Vagina (tissue), 2 donors: ENCODE results near the gene PATL1.
A peak's percentile ranks its signal among the peaks of the same experiment; 100 is the strongest.

ENCODE experiments used
- CTCF ChIP-seq, 3 experiments: fragments of 450-650 bp in 2 of 3; fragments of 200-600 bp in 1 of 3; sonication (generic) in 1 of 3; IDR thresholded peaks; one replicate each; pipeline ENCODE4 v1.5.1; 2017 to 2019; ENCODE audit warnings: antibody characterized with exemption in 3 of 3, mild to moderate bottlenecking in 2 of 3, moderate library complexity in 2 of 3
- POLR2A ChIP-seq, 2 donors: fragments of 450-650 bp; IDR thresholded peaks; one replicate each; pipeline ENCODE4 v1.6.1; 2017; ENCODE audit warnings: antibody characterized with exemption in 2 of 2, mild to moderate bottlenecking in 2 of 2, moderate library complexity in 2 of 2

GRCh38 chr11:59668950-59669610, at the start of gene PATL1:
- TF ChIP-seq CTCF (IDR thresholded peaks at IDR 0.05) (no peak), POLR2A (IDR thresholded peaks at IDR 0.05) (peak; percentile 43 to 96)
